ENCODE data around the gene ULBP3. TPM values are rescaled to one million over a fixed set of nuclear protein-coding genes. Genes with fewer than 3 reads are reported as not detected.
"Not testable (repeated sequence)": the region's sequence is repeated elsewhere in the genome, so short reads cannot be mapped to it uniquely, and the experiment has no call there.

Gene ULBP3
- total and polyA plus RNA-seq, 2 experiments from 2014 or later, result 5.8 to 11.1 TPM

GRCh38 chr6:150068151-150068550 lies 770 bp downstream of the ULBP3 start:
- peaks cover 7% of the 10 kb centered on the region for H3K27me3 ChIP-seq
- TF ChIP-seq CTCF (IDR thresholded peaks at IDR 0.05; ENCODE audit: low read depth, low read length), result no peak
- H3K4me3 ChIP-seq, result peak overlapping the region; percentile 46
- H3K4me1 ChIP-seq (ENCODE audit: low read depth), result no peaks in the 10 kb centered on the region
- H3K27ac ChIP-seq, result no peak overlapping the region
- H3K9me3 ChIP-seq (ENCODE audit: low read depth), result no peaks in the 10 kb centered on the region
- H3K36me3 ChIP-seq, result no peaks in the 10 kb centered on the region
- DNase-seq (ENCODE audit: low read depth in 1 of 2, low spot score in 1 of 2), result no peak

- Histone ChIP-seq H3K27me3 (peaks cover 7% of the 10 kb centered on the region), H3K4me3 (no peak overlapping the region), H3K36me3 (no peaks in the 10 kb centered on the region), H3K9me3 (ENCODE audit: low read depth) (no peaks in the 10 kb centered on the region), H3K4me1 (ENCODE audit: low read depth) (no peaks in the 10 kb centered on the region), H3K27ac (no peak overlapping the region)
- TF ChIP-seq CTCF (IDR thresholded peaks at IDR 0.05; ENCODE audit: low read depth, low read length), result no peak
- no peak for DNase-seq (ENCODE audit: low read depth in 1 of 2, low spot score in 1 of 2)
Observed at GRCh38 chr6:150065083-150065482, 3.8 kb downstream of the ULBP3 start.

DNA sequence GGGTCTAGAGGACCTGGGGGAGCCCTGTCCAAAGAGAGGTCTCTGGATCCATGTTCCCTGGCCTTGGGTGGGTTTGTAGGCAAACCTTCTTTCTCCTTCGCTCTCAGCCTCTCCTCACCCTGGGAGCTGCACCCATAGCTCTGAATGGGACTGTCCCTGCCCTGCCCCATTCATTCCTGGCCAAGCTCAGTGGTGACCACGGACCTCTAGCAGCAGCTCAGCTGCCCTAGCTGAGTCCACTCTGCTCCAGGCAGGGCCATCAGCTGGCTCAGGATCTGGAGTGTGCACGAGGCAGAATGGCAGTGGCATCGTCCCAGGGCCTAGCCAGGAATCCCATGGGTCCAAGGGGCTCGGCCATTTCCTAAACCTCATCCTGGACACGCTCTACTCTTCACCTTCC lies 5.3 kb downstream of the ULBP3 start:
- no peak for TF ChIP-seq CTCF (IDR thresholded peaks at IDR 0.05; ENCODE audit: low read depth, low read length)
- H3K4me1 ChIP-seq (ENCODE audit: low read depth), result no peaks in the 10 kb centered on the region
- peaks cover 4% of the 10 kb centered on the region for H3K27me3 ChIP-seq
- no peaks in the 10 kb centered on the region for H3K9me3 ChIP-seq (ENCODE audit: low read depth)
- no peak overlapping the region for H3K4me3 ChIP-seq
- no peak for DNase-seq (ENCODE audit: low read depth in 1 of 2, low spot score in 1 of 2)
- no peaks in the 10 kb centered on the region for H3K36me3 ChIP-seq
- no peak overlapping the region for H3K27ac ChIP-seq

GRCh38 chr6:150059973-150060372 lies 8.9 kb downstream of the ULBP3 start:
- H3K27ac ChIP-seq; H3K9me3 ChIP-seq (ENCODE audit: low read depth); H3K4me1 ChIP-seq (ENCODE audit: low read depth); H3K4me3 ChIP-seq; DNase-seq (ENCODE audit: low read depth in 1 of 2, low spot score in 1 of 2); H3K36me3 ChIP-seq: not testable (repeated sequence)
- H3K27me3 ChIP-seq, result peaks cover 23% of the 10 kb centered on the region

DNA sequence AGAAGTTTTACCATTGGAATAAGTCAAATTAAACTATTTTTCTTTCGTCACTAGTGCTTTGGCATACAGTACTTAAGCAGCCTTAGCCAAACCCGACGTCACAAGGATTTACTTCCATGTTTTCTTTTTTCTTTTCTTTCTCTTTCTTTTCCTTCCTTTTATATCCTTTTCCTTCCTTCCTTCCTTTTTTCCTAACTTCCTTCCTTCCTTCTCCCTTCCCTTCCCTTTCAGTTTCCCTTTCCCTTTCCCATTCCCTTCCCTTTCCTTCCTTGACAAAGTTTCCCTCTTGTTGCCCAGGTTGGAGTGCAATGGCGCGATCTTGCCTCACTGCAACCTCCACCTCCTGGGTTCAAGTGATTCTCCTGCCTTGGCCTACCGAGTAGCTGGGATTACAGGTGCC lies 9.9 kb downstream of the ULBP3 start:
- Histone ChIP-seq H3K4me3 (no peak overlapping the region), H3K9me3 (ENCODE audit: low read depth) (no peaks in the 10 kb centered on the region), H3K36me3 (no peaks in the 10 kb centered on the region), H3K4me1 (ENCODE audit: low read depth) (no peaks in the 10 kb centered on the region), H3K27ac (no peak overlapping the region), H3K27me3 (peaks cover 33% of the 10 kb centered on the region)
- TF ChIP-seq CTCF (IDR thresholded peaks at IDR 0.05; ENCODE audit: low read depth, low read length), result no peak
- no peak for DNase-seq (ENCODE audit: low read depth in 1 of 2, low spot score in 1 of 2)

DNA sequence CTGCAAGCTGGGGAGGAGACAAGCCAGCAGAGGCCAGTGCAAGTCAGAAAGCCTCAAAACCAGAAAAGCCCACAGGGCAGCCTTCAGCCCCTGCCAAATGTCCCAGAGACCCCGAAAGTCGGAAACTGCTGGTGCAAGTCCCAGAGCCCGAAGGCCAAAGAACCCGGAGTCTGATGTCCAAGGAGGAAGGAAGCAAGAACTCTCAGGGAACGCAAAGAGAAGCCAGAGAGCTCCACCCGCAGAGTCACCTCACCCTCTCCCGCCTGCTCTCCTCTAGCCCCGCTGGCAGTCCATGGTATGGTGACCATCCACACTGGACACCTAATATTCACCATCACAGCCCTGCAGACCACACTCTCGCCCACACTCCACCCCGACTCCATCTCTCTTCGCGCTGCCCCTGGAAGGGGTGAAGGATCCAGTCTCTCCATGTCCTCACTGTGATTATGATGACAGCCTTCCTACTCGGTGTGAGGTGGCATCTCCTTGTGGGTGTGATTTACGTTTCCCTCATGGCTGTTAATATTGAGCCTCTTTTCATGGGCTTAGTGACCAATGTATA lies 10.6 kb downstream of the ULBP3 start:
- no peaks in the 10 kb centered on the region for H3K36me3 ChIP-seq
- H3K27ac ChIP-seq, result no peak overlapping the region
- H3K9me3 ChIP-seq (ENCODE audit: low read depth), result no peaks in the 10 kb centered on the region
- no peak overlapping the region for H3K4me3 ChIP-seq
- no peak for TF ChIP-seq CTCF (IDR thresholded peaks at IDR 0.05; ENCODE audit: low read depth, low read length)
- H3K4me1 ChIP-seq (ENCODE audit: low read depth), result no peaks in the 10 kb centered on the region
- H3K27me3 ChIP-seq, result peaks cover 39% of the 10 kb centered on the region
- no peak for DNase-seq (ENCODE audit: low read depth in 1 of 2, low spot score in 1 of 2)

All from cardiac muscle cell (in vitro differentiated cells and primary cell).